GM10847 (cell line): ENCODE data around the gene PPP2R1A.

Experiments
- POLR2A ChIP-seq: IDR thresholded peaks from 2 replicates; pipeline ENCODE4 v1.6.1; 2011; ENCODE audit not compliant: insufficient read length; ENCODE audit errors: extremely low read depth

Gene PPP2R1A

GRCh38 chr19:52189735-52190486 is at the start of gene PPP2R1A:
Gene PPP2R1A (plus strand): TSS chr19:52190052. CDS start chr19:52190097, 45 bp downstream.
- TF ChIP-seq POLR2A: peak; percentile 64

GRCh38 chr19:52141203-52141602 is 48.6 kb upstream of the PPP2R1A start:
- no peak for TF ChIP-seq POLR2A

- no peak for TF ChIP-seq POLR2A
These were observed 47.8 kb upstream of the PPP2R1A start for GRCh38 chr19:52142001-52142595.

GRCh38 chr19:52148256-52148655 is 41.6 kb upstream of the PPP2R1A start:
- TF ChIP-seq POLR2A: no peak

GRCh38 chr19:52155596-52156359 is 34.1 kb upstream of the PPP2R1A start:
- no peak for TF ChIP-seq POLR2A

- TF ChIP-seq POLR2A: no peak
These were observed 19.5 kb upstream of the PPP2R1A start for GRCh38 chr19:52170304-52170703.

- no peak for TF ChIP-seq POLR2A
These were observed 19.0 kb upstream of the PPP2R1A start for GRCh38 chr19:52170863-52171320.

- peak; percentile 43 for TF ChIP-seq POLR2A
These were observed 18.3 kb upstream of the PPP2R1A start, which contains the start of gene ZNF836 for GRCh38 chr19:52171321-52172169. Gene ZNF836 (minus strand): TSS chr19:52171621. CDS start chr19:52168072, 3,549 bp downstream.

GRCh38 chr19:52172347-52172746 is 17.5 kb upstream of the PPP2R1A start:
- no peak for TF ChIP-seq POLR2A

GRCh38 chr19:52176574-52176973 is 13.3 kb upstream of the PPP2R1A start:
- no peak for TF ChIP-seq POLR2A

- TF ChIP-seq POLR2A: no peak
These were observed 2.4 kb upstream of the PPP2R1A start for GRCh38 chr19:52187407-52187806.

- peak; percentile 83 for TF ChIP-seq POLR2A
These were observed 774 bp upstream of the PPP2R1A start for GRCh38 chr19:52188822-52189734.

GRCh38 chr19:52190487-52191293 is 838 bp downstream of the PPP2R1A start:
- no peak for TF ChIP-seq POLR2A

GRCh38 chr19:52191389-52191788 is 1.5 kb downstream of the PPP2R1A start:
- no peak for TF ChIP-seq POLR2A
